ENCODE measurements around the gene ATP13A3.
"Not testable (repeated sequence)": the region's sequence is repeated elsewhere in the genome, so short reads cannot be mapped to it uniquely, and the experiment has no call there.

ATP13A3 gene

DNA sequence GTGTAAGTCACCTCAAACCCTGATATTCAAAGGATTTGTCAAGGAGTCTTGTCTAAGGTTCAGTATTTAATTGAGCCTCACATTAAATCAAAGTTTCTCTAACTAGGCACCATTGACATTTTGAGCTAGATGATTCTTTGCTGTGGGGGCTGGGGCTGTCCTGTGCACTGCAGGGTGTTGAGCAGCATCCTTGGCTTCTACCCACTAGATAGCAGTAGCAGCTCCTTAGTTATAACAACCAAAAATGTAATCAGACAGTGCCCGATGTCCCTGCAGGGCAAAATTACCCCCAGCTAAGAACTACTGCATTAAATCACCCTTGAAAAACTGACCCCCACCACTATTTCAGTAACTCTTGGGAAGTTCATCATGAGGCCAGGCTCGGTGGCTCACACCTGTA is 17.3 kb upstream of the ATP13A3 start:
- in situ Hi-C loops (cut with MboI; ENCODE audit: low pct_unique_long_range_greater_than_20kb, low sequenced_read_pairs), result no loop called here
- DNase-seq, result no peak

DNA sequence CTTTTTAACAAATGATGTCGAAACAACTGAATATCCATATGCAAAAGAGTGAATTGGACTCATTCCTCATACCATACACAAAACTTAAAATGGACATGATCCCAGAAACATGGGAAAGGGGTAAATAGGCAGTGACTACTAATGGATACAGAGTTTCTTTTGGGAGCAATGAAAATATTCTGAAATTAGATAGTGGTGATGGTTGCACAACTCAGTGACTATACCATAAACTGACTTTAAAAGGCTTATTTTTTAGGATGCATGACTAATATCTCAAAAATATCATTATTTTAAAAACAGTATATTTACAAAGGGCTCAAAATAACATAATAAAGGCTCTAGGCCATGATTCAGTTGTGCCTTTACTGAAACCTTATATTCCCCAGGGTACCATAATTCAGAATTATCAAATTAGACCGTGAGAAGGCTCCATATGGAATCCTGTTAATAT is 16.3 kb upstream of the ATP13A3 start:
- in situ Hi-C loops (cut with MboI; ENCODE audit: low pct_unique_long_range_greater_than_20kb, low sequenced_read_pairs), result no loop called here
- no peak for DNase-seq

DNA sequence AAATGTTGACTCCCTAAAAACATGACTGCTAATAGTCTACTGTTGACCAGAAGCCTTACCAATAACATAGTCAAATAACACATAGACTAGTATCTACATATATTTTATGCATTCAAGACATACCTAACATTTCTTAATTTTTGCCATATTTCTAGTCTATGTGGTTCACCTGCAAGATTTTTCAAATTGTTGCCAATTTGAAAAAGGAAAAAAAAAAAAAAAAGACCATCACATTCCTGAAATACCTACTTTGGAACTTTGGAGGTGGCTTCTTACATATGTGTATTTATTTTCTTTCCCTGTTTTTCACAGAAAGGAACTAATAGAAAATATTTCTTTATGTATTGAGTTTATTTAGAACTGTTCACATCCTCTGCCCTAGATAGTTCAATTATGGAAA is 13.4 kb upstream of the ATP13A3 start:
- in situ Hi-C loops (cut with MboI; ENCODE audit: low pct_unique_long_range_greater_than_20kb, low sequenced_read_pairs), result no loop called here
- no peak for DNase-seq

DNA sequence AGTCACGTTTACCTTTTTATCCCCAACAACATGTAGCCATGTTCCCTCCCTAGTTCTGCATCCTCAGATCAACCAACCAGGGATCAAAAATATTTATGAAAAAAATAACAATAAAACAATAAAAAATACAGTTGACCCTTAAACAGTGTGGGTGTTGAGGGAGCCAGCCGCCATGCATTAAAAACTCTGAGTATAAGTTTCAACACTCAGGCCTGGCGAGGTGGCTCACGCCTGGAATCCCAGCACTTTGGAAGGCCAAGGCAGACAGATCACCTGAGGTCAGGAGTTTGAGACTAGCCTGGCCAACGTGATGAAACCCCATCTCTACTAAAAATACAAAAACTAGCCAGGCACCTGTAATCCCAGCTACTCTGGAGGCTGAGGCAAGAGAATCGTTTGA is 12.7 kb upstream of the ATP13A3 start:
- DNase-seq; in situ Hi-C loops (cut with MboI; ENCODE audit: low pct_unique_long_range_greater_than_20kb, low sequenced_read_pairs): not testable (repeated sequence)

DNA sequence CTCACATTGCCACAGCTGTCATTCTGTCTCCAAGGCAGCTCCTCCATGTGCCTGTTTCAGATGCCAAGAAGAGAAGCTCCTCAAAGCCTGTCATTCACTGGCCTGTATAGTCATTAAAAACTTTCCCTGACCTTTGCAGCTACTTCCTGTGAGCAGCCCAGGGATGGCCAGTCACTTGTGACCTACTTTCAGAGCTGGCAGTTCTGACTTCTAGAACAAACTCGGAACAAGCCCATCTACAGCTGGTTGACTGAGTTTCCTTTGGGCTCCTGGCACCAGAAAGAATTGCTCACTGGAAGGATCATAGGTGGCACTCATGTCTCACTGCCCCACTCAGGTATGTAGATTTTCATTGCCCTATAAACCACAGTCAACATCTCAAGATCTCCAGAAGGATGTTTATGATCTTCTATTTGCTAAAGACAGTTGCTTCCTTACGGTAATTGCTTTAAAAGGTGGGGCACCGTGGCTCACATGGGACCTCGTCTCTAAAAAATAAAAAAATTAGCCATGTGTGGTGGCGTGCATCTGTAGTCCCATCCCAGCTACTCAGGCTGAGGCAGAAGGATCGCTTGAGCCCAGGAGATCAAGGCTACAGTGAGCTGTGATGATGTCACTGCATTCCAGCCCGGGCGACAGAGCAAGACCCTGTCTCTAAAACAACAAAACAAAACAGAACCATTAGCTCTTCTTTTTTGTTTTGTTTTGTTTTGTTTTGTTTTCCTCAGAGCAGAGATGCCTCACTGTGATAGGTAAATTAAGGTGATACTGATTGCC is 11.2 kb upstream of the ATP13A3 start:
- DNase-seq, result no peak
- in situ Hi-C loops (cut with MboI; ENCODE audit: low pct_unique_long_range_greater_than_20kb, low sequenced_read_pairs), result no loop called here

DNA sequence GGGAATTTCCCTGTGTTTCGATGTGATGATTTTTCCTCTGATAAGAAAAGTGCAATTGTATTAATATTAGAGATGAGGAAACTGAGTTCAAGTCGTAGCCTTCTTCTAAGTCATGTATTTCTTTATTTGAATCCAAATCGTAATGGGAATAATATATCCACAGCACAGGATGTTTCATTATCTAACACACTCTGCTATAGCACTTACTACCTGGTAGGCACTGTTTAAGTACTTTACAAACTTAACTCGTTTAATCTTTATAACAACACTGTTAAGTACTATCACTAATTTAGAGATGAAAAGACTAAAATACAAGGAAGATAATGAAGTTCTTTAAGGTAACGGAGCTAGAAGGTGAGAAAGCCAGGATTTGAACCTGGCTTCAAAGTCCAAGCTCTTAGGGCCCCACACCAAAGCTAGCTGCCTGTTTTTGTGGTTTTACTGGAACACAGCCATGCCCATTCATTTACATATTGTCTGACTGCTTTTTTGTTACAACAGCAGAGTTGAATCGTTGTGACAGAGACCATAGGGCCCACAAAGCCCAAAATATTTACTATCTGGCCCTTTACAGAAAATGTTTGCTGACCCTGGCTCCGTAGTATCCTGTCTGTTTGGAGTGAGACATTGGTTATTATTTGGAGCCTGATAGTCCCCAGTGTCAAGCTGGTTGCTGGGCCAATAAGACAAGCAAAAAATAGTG is 9.6 kb upstream of the ATP13A3 start:
- in situ Hi-C loops (cut with MboI; ENCODE audit: low pct_unique_long_range_greater_than_20kb, low sequenced_read_pairs), result no loop called here
- peak; percentile 21 for DNase-seq

DNA sequence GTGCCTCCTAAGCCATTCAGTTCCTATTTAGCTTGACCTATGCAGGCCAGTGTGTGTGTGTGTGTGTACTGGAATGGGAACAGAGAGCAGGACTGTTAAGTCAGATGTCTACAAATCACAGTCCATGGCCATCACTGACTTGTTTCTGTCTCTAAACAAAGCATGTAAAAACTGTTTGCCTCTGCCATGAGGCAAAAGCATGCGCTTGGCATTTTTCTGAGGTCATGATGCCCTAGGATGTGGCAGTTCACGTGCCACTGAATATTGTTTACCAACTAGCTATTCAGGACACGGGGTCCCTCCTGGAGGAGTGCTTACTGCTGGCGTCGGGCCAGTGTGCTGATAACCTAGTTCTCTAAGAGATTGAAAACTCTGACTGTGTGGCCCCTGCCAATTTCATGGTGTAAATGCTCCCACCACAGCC is 8.2 kb upstream of the ATP13A3 start:
- in situ Hi-C loops (cut with MboI; ENCODE audit: low pct_unique_long_range_greater_than_20kb, low sequenced_read_pairs), result no loop called here
- no peak for DNase-seq

DNA sequence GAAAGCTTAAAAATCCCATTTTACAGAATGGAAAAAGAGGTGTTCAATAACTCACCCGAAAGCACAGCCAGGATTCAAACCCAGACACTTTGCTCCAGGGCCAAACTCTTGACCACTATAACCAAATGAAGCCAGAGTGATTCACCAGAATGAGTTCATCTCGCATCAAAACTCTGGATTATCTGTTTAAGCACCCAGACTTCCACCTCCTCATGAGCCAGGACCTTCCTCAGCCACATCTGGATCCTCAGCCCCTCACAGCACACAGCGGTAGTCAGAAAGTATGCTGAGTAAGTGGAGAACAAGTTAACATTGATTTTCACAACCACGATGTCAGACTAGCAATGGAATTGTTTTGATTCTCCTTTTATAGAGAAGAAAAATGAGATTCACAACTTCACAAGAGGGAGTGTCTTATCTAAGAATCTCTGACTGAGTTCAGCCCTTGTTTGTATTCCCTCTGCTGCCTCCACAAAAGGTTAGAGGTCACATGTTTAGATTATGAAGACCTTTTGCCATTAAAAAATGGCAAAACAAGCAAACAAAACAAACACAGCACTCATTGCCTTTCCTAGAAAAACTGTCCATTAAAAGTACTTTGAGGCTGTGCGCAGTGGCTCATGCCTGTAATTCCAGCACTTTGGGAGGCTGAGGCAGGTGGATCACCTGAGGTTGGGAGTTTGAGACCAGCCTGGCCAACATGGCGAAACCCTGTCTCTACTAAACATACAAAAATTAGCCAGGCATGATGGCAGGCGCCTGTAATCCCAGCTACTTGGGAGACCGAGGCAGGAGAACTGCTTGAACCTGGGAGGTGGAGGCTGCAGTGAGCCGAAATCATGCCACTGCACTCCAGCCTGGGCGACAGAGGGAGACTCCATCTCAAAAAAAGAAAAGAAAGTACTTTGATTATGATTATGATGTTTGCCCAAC is 7.5 kb upstream of the ATP13A3 start:
- in situ Hi-C loops (cut with MboI; ENCODE audit: low pct_unique_long_range_greater_than_20kb, low sequenced_read_pairs); DNase-seq: not testable (repeated sequence)

DNA sequence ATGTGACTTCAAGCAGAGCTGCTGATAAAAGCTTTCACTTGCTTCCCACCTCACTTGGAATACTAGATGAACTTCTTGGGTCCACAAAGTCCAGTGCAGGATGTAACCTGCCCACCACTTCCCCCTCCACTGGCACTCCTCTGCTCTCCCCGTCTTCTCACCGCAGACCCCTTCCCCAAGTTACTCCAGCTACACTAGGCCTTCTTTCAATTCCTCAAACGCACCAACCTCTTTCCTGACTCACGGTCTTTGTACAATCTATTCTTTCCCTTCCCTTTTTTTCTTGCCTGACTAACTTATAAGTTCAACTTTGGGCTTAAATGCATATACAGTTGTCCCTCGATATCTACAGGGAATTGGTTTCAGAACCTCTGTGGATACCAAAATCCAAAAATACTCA is 5.2 kb upstream of the ATP13A3 start:
- in situ Hi-C loops (cut with MboI; ENCODE audit: low pct_unique_long_range_greater_than_20kb, low sequenced_read_pairs), result no loop called here
- DNase-seq, result peak; percentile 37

DNA sequence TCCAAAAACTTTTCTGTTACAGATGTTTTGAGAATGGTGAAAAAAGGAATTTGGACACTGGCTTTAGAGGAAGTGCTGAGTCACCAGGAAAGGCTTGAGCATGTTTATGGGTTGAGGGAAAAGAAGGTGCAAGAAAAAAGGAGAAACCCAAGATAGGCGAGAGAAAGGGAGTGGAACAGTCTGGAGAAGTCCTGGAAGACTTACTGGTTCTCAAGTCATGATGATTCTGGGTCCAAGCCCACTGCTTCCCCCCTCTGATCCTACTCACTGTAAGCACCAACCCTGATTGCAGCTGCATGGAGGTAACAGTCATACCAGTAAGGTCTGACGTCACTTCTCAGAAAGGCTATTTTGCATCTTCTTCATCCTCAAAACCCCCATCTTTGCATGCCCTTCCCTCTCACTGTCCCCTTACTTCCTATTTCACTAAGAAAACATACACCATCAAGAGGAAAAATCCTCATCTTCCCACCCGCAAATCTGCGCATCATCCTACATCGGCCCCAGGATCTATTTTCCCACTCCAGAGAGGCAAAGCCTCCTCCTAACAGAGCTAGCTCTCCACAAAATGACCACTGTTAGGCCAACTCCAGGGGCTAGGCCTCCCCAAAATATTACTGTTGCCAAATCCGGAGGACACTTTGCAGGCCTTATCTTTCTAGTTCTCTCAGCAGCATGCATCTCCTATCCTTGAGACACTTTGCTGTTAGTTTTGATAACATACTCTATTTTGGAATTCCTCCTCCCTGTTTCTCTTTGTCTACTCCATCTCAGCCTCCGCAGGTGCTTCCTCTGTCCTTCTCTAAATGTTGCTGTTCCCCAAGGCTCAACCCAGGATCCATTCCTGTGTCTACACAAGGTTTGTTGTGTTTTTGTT is 3.2 kb upstream of the ATP13A3 start:
- in situ Hi-C loops (cut with MboI; ENCODE audit: low pct_unique_long_range_greater_than_20kb, low sequenced_read_pairs), result no loop called here
- DNase-seq, result peak; percentile 42

DNA sequence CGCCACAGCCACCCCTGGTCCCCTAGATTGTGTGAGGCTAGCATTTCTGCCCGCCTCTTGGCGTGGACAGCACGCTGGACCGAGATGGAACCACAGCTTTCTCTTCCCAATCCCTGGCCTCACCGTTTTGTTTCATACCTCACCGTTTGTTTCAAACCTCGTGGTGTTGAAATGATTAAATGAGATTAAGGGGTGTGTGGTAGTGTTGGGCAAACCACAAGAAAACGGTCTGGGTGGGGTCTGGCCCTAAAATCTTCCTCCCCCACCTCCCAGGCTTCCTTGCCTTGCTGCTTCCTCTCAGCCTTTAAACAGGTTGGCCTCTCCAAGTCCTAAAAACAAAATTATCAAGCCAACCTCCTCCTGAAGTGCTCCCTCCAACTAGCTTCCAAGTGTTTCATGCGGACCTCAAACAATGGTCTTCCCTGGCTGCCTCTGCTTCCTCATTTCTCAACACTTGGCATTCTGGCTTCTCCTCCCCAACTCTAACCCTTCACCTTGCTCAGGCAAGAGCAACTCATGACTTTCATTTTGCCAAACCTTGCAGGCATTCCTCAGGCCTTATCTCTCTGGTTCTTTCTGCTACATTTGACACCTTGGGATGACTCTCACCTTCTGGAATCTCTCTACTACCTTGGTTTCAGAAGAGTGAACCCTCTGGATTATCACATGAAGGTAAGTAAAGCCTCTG is 1.4 kb upstream of the ATP13A3 start:
- peak; percentile 92 for DNase-seq
- in situ Hi-C loops (cut with MboI; ENCODE audit: low pct_unique_long_range_greater_than_20kb, low sequenced_read_pairs), result no loop called here

DNA sequence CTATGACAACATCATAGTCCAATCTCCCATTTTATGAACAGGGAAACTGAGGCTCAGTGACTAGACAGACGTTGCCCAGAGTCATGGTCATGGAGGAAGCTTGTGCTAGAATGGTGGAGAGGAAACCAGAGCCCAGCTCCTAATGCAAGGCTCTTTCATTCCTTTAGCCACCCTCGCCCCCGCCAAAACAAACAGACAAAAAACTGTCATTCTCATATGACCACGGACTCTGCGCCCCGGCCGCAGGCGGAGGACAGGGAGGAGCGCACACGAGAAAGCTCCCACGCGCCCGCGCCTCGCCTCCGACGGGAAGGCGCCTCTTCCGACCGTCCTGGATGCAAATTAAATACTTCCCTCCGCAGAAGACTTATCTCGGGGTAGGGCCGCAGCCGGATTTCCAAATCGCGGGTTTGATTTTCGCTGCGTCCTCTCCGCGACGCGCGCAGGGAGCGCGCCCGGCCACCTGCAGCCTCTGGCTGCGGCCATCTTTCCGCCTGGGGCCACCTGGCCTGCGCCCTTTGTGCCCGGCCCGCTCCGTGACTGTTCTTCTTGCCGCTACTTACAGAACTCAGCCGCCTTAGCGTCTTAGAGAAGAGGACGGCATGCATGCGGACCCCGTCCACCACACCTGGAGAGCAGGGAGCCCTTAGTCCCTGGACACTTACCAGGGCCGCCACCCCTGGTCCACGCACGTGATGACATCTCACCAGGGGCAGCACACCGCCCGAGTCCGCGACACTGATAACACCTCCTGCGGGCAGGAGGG is 670 bp upstream of the ATP13A3 start:
- peak; percentile 80 for DNase-seq
- in situ Hi-C loops (cut with MboI; ENCODE audit: low pct_unique_long_range_greater_than_20kb, low sequenced_read_pairs), result no loop called here

DNA sequence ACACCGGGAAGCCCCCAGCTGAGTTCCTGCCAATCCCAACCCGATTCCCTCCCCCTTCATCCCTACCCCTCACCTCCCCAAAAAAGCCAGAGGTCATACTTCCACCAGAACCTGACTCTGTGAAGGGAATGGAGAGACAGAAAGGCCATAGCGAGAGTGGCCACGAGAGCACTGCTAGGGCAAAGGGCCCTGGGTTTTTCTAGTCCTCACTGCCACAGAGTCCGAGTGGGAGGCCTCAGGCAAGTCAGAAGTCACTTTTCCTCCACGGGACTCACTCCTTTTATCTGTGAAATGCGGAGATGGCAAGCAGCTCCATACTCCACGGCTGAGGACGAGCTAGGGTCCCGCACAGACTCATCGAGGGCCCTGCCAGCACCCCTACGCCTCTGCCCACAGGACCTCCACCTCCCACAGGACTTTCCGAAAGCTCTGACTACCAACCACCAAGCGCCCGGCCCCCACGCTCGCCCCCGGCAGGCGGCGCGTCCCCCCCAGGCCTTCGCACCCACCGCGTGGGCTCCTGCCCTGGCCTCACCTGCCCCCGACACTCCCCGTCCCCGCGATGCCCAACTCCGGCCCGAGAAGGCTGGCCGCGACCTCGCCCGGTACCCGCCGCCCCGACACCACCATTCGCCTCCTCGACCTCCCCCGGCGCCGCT is 792 bp downstream of the ATP13A3 start:
- in situ Hi-C loops (cut with MboI; ENCODE audit: low pct_unique_long_range_greater_than_20kb, low sequenced_read_pairs), result no loop called here
- DNase-seq, result peak; percentile 39

DNA sequence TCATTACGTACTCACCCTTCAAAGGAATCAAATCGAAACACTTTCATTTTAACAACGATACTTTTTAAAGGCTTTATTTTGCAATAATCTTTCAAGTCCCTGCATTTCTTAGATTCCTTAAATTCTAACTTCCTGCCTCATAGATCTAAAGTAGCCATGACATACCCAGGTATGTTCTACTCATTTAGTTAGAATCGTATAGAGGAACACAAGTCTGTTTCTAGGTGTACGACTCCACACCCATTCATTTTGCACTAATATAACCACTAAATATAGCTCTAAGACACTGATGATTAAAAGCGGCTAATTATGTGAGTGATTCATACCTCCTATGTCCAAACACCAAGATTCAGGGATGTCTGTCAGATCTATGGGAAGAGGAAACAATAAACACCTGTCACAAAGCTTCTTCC is 1.3 kb downstream of the ATP13A3 start:
- peak; percentile 12 for DNase-seq
- in situ Hi-C loops (cut with MboI; ENCODE audit: low pct_unique_long_range_greater_than_20kb, low sequenced_read_pairs), result no loop called here

DNA sequence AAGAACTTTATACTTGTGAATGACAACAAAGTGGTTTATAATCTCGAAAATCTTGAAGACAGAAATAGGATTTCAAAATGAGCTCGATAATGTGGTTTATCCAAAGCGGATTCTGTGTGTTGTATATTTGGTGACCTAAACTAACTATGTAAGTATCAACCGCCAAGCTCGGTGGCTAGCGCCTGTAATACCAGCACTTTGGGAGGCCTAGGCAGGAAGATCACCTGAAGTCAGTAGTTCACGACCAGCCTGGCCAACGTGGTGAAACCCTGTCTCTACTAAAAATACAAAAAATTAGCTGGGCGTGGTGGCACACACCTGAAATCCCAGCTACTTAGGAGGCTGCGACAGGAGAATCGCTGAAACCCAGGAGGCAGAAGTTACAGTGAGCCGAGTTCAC is 2.2 kb downstream of the ATP13A3 start:
- DNase-seq, result no peak
- in situ Hi-C loops (cut with MboI; ENCODE audit: low pct_unique_long_range_greater_than_20kb, low sequenced_read_pairs), result no loop called here

DNA sequence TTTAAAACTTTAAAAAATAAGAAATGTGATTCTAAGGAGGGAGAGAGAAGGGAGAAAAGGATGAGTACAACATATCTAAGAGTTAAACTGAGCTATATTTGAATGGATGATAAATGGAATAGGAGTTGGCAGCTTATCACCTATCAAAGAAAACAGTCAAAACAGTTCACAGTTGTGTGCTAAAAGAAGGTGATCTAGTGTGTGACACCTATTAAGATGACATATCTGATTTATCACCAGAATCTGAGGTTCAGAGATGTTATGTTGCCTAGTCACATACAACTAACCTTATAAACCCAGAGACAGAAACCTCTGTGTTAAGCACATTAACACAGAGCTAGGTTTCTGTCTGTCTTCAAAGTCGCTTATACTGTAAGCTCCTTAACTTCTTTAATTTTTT is 3.0 kb downstream of the ATP13A3 start:
- no peak for DNase-seq
- in situ Hi-C loops (cut with MboI; ENCODE audit: low pct_unique_long_range_greater_than_20kb, low sequenced_read_pairs), result no loop called here

DNA sequence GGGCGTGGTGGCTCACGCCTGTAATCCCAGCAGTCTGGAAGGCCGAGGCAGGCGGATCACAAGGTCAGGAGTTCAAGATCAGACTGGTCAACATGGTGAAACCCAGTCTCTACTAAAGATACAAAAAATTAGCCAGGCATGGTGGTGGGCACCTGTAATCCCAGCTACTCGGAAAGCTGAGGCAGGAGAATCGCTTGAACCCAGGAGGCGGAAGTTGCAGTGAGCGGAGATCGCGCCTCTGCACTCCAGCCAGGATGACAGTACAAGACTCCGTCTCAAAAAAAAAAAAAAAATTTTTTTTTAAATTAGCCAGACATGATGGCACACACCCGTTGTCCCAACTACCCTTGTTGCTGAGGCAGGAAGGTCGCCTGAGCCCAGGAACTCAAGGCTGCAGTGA is 4.0 kb downstream of the ATP13A3 start:
- in situ Hi-C loops (cut with MboI; ENCODE audit: low pct_unique_long_range_greater_than_20kb, low sequenced_read_pairs); DNase-seq: not testable (repeated sequence)

Data from KBM-7 (cell line).